A549 (cell line): Measurements from ENCODE around the gene MAP3K20.

Experiments
- RCOR1 ChIP-seq: fragments of 150-350 bp; IDR thresholded peaks from 2 replicates; pipeline ENCODE4 v1.6.1; 2014; ENCODE audit warnings: antibody characterized with exemption, low read length, low read depth
- TF ChIP-seq, protein P1 (sequence below): fragments of >200 bp; sonication (Bioruptor Twin); formaldehyde crosslinking; IDR thresholded peaks from 3 replicates; pipeline ENCODE4 v1.5.1; 2016
- TF ChIP-seq, protein P2 (sequence below): IDR thresholded peaks from 2 replicates; pipeline ENCODE4 v1.6.1; 2012

DNA sequence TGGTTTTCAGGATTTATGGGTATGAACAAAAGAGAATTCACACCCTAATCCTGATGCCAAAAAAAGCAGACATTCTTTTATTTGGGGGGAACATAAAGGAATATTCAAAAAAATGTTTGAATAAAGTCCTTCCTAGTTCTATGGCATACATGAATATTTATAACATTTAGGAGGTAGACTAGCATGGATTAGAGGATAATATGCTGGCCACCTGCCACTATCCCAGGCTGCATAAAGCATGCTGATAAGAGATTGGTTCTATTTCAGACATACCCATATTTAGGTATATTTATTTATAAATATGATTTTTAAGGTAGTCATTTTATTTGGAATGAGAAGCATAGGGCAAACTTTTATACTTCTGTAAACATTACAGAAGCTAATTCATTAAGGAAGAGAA, 34.9 kb upstream of the MAP3K20 start:
- TF ChIP-seq, protein P1, sequence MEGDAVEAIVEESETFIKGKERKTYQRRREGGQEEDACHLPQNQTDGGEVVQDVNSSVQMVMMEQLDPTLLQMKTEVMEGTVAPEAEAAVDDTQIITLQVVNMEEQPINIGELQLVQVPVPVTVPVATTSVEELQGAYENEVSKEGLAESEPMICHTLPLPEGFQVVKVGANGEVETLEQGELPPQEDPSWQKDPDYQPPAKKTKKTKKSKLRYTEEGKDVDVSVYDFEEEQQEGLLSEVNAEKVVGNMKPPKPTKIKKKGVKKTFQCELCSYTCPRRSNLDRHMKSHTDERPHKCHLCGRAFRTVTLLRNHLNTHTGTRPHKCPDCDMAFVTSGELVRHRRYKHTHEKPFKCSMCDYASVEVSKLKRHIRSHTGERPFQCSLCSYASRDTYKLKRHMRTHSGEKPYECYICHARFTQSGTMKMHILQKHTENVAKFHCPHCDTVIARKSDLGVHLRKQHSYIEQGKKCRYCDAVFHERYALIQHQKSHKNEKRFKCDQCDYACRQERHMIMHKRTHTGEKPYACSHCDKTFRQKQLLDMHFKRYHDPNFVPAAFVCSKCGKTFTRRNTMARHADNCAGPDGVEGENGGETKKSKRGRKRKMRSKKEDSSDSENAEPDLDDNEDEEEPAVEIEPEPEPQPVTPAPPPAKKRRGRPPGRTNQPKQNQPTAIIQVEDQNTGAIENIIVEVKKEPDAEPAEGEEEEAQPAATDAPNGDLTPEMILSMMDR, result no peak
- TF ChIP-seq, protein P2, sequence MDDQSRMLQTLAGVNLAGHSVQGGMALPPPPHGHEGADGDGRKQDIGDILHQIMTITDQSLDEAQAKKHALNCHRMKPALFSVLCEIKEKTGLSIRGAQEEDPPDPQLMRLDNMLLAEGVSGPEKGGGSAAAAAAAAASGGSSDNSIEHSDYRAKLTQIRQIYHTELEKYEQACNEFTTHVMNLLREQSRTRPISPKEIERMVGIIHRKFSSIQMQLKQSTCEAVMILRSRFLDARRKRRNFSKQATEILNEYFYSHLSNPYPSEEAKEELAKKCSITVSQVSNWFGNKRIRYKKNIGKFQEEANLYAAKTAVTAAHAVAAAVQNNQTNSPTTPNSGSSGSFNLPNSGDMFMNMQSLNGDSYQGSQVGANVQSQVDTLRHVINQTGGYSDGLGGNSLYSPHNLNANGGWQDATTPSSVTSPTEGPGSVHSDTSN, result no peak
- TF ChIP-seq RCOR1, result no peak
